B cell (primary cell): ENCODE data around the gene PLEKHG4. TPM values are rescaled to one million over a fixed set of nuclear protein-coding genes. Genes with fewer than 3 reads are reported as not detected.

ENCODE experiments used
- ATAC-seq: fragments of 200-7000 bp; cut with Tn5 transposase; one replicate; pipeline ENCODE4 v1.10.0; 2021; ENCODE audit warnings: low read depth, mild to moderate bottlenecking, moderate number of reproducible peaks, moderate library complexity
- CTCF ChIA-PET: fragments of 350-600 bp; sonication (Branson Sonifier 250); formaldehyde crosslinking; loops from one replicate; lab custom pipeline; 2021; ENCODE audit warnings: antibody characterized with exemption, inconsistent platforms; lab: Charles Lee
- POLR2A ChIA-PET: fragments of 350-600 bp; sonication (Branson Sonifier 250); formaldehyde crosslinking; loops from one replicate; lab custom pipeline; 2021; ENCODE audit warnings: antibody characterized with exemption; lab: Charles Lee
- DNase-seq: peaks from one replicate; pipeline ENCODE4 v3.0.0; 2013
- H2AFZ ChIP-seq: 2 replicates; pipeline ENCODE4 v1.6.1; 2012; ENCODE audit warnings: mild to moderate bottlenecking, low read depth, low read length; ENCODE audit not compliant: insufficient read depth, poor library complexity, severe bottlenecking
- H3K27ac ChIP-seq, 2 donors: 1 replicate in 1 of 2; 2 replicates in 1 of 2; pipeline ENCODE4 v1.5.1; 2012 to 2013; ENCODE audit warnings: low read length in 2 of 2, mild to moderate bottlenecking in 2 of 2, moderate library complexity in 1 of 2
- H3K27me3 ChIP-seq, 4 experiments: fragments of 200-600 bp in 1 of 4; sonication (generic) in 1 of 4; replicated peaks in 1 of 4; 1 replicate in 2 of 4; 2 replicates in 2 of 4; pipeline versions ENCODE4 v1.6.1 to v1.7.0; 2013 to 2016; ENCODE audit warnings: low read length in 3 of 4, mild to moderate bottlenecking in 2 of 4, mixed read lengths in 1 of 4, moderate library complexity in 1 of 4; ENCODE audit not compliant: insufficient read depth in 4 of 4, control insufficient read depth in 3 of 4; ENCODE audit errors: control extremely low read depth in 1 of 4
- H3K36me3 ChIP-seq, 2 experiments: replicated peaks in 1 of 2; 1 replicate in 1 of 2; 2 replicates in 1 of 2; pipeline versions ENCODE4 v1.6.1 to v1.7.1; 2013; ENCODE audit warnings: low read length in 1 of 2; ENCODE audit not compliant: insufficient read depth in 2 of 2, control insufficient read depth in 1 of 2; ENCODE audit errors: control extremely low read depth in 1 of 2, extremely low read depth in 1 of 2
- H3K4me1 ChIP-seq, 2 donors: fragments of 200-600 bp in 1 of 2; sonication (generic) in 1 of 2; 1 replicate in 1 of 2; 2 replicates in 1 of 2; pipeline versions ENCODE4 v1.5.1 to v1.6.1; 2013 to 2017; ENCODE audit warnings: low read length in 2 of 2; ENCODE audit not compliant: control insufficient read depth in 2 of 2, insufficient read depth in 2 of 2
- H3K4me2 ChIP-seq: replicated peaks from 2 replicates; pipeline ENCODE3; 2012; ENCODE audit warnings: mild to moderate bottlenecking, low read depth, low read length; ENCODE audit not compliant: poor library complexity, severe bottlenecking
- H3K4me3 ChIP-seq, 5 experiments: fragments of 200-600 bp in 1 of 5; sonication (generic) in 1 of 5; 1 replicate in 3 of 5; 2 replicates in 2 of 5; pipeline versions ENCODE4 v1.5.1 to v1.7.0; 2011 to 2016; ENCODE audit warnings: low read length in 4 of 5, mild to moderate bottlenecking in 4 of 5, low read depth in 2 of 5, control low read depth in 1 of 5, moderate library complexity in 1 of 5; ENCODE audit not compliant: insufficient read depth in 1 of 5; ENCODE audit errors: control extremely low read depth in 1 of 5, extremely low read depth in 1 of 5
- H3K79me2 ChIP-seq: fragments of 200-600 bp; sonication (generic); one replicate; pipeline ENCODE4 v1.6.0; 2016; ENCODE audit warnings: low read length; ENCODE audit not compliant: control insufficient read depth, insufficient read depth
- H3K9ac ChIP-seq: fragments of 200-600 bp; sonication (generic); 2 replicates; pipeline ENCODE4 v1.6.1; 2017; ENCODE audit warnings: mild to moderate bottlenecking, low read length, moderate library complexity
- H3K9me3 ChIP-seq, 3 donors: one replicate each; pipeline versions ENCODE4 v1.6.1 to v1.7.1; 2013; ENCODE audit warnings: low read length in 2 of 3; ENCODE audit not compliant: control insufficient read depth in 2 of 3, insufficient read depth in 1 of 3; ENCODE audit errors: control extremely low read depth in 1 of 3
- H4K20me1 ChIP-seq: 2 replicates; pipeline ENCODE4 v1.6.0; 2012; ENCODE audit warnings: mild to moderate bottlenecking, low read length; ENCODE audit not compliant: insufficient read depth, control insufficient read depth, poor library complexity, severe bottlenecking
- H3K27ac Mint-ChIP-seq: one replicate; pipeline ENCODE4 v1.8.0; 2021; ENCODE audit warnings: mixed read lengths
- H3K27me3 Mint-ChIP-seq: one replicate; pipeline ENCODE4 v1.8.0; 2021; ENCODE audit warnings: mixed read lengths
- H3K4me1 Mint-ChIP-seq: one replicate; pipeline ENCODE4 v1.8.0; 2021; ENCODE audit warnings: mixed read lengths
- H3K4me3 Mint-ChIP-seq: one replicate; pipeline ENCODE4 v1.8.0; 2021; ENCODE audit warnings: mixed read lengths
- H3K9me3 Mint-ChIP-seq: one replicate; pipeline ENCODE4 v1.8.0; 2022; ENCODE audit warnings: mixed read lengths; ENCODE audit not compliant: insufficient read depth
- EZH2 ChIP-seq: IDR thresholded peaks from 2 replicates; pipeline ENCODE4 v1.6.1; 2012; ENCODE audit warnings: borderline replicate concordance, low read depth, mild to moderate bottlenecking, moderate library complexity, low read length; ENCODE audit not compliant: insufficient read depth, poor library complexity, severe bottlenecking
- WGBS: methylation state at CpG from one replicate; pipeline ENCODE4 v1.1.5; 2013; ENCODE audit warnings: missing lambda C conversion rate; ENCODE audit not compliant: insufficient coverage; 5-methylcytosine and 5-hydroxymethylcytosine counted together
- intact Hi-C: fragments of 100-400 bp; cut with micrococcal nuclease; formaldehyde crosslinking; loops from one replicate; pipeline ENCODE4 v1.10.0; 2022
- polyA plus RNA-seq: library from polyadenylated mRNA; depleted of rRNA; stranded (reverse); fragments of >200 nt; gene quantifications from 2 replicates; pipeline ENCODE4 v1.2.3, GENCODE V29; 2012
- total RNA-seq, 2 donors: library from RNA; stranded (reverse); fragments of 120-200 nt in 1 of 2; gene quantifications; 1 replicate in 1 of 2; 2 replicates in 1 of 2; pipeline versions ENCODE4 v1.2.3 to v1.2.4, GENCODE V29; 2013 to 2022
- TF ChIP-seq, protein P1 (sequence below): fragments of 200-600 bp; IDR thresholded peaks from one replicate; pipeline ENCODE4 v1.8.0; 2022; ENCODE audit warnings: antibody characterized with exemption, mild to moderate bottlenecking

Gene PLEKHG4
- total and polyA plus RNA-seq, 2 donors (not counting 1 experiment from before 2014, with no cell fraction given): 6.0 to 7.1 TPM

DNA sequence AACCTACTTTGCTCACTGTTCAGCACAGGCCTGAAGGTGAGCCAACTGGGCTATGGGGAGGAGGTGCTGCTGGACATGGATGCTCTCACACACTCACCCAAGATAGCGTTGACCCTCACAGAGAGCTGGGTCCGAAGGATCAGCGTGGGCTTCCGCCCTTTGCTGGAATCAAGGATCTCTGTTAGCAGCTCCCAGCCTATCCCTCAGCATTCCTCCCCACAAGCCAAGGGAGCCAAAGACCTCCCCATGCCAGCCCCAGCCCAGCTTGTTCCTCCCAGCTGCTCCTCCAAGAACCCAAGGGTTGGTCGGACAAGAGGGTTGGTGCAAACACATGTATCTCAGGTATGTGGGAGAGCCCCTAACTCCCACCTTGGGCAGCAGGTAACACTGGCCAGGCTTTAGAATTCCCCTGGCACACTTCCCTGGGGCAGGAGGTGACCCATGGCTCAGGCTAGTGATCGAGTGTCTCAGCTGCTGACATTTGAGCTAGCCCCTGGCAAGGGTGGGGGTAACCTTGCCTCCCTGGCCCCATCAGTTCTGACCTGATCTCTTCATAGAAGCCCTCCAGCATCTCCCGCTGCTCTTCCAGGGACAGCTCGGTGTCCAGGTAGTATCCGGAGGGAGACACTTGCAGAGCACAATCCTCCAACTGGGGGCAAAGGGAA is 40.4 kb upstream of the PLEKHG4 start:
- Histone ChIP-seq H3K4me3 (no peak overlapping the region), H3K4me2 (no peak overlapping the region), H3K4me1 (peaks cover 4 to 6% of the 10 kb centered on the region in 2 donors), H3K9me3 (no peaks in the 10 kb centered on the region), H3K27ac (no peak overlapping the region), H3K36me3 (peaks cover 0 to 39% of the 10 kb centered on the region in 2 experiments), H3K9ac (no peak overlapping the region), H4K20me1 (no peaks in the 10 kb centered on the region), H3K27me3 (no peaks in the 10 kb centered on the region), H2AFZ (no peak overlapping the region), H3K79me2 (peaks cover 26% of the 10 kb centered on the region)
- ATAC-seq (no peak), DNase-seq (no peak)
- H3K4me1 Mint-ChIP-seq: peaks cover 5% of the 10 kb centered on the region
- H3K27me3 Mint-ChIP-seq: no peaks in the 10 kb centered on the region
- POLR2A ChIA-PET: no interaction called here
- no peak overlapping the region for H3K27ac Mint-ChIP-seq
- CTCF ChIA-PET: interaction anchor here (0.8 to 1.1 kb wide), 3 partner anchors 43 to 282 kb away, joined by 3 read pairs; no protein-coding TSS in a partner anchor
- TF ChIP-seq, protein P1, sequence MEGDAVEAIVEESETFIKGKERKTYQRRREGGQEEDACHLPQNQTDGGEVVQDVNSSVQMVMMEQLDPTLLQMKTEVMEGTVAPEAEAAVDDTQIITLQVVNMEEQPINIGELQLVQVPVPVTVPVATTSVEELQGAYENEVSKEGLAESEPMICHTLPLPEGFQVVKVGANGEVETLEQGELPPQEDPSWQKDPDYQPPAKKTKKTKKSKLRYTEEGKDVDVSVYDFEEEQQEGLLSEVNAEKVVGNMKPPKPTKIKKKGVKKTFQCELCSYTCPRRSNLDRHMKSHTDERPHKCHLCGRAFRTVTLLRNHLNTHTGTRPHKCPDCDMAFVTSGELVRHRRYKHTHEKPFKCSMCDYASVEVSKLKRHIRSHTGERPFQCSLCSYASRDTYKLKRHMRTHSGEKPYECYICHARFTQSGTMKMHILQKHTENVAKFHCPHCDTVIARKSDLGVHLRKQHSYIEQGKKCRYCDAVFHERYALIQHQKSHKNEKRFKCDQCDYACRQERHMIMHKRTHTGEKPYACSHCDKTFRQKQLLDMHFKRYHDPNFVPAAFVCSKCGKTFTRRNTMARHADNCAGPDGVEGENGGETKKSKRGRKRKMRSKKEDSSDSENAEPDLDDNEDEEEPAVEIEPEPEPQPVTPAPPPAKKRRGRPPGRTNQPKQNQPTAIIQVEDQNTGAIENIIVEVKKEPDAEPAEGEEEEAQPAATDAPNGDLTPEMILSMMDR: no peak
- no peak for TF ChIP-seq EZH2
- intact Hi-C loops: no loop called here
- 95% methylated on average over 9 of the region's 9 CpGs for WGBS
- H3K4me3 Mint-ChIP-seq: no peak overlapping the region
- no peaks in the 10 kb centered on the region for H3K9me3 Mint-ChIP-seq

DNA sequence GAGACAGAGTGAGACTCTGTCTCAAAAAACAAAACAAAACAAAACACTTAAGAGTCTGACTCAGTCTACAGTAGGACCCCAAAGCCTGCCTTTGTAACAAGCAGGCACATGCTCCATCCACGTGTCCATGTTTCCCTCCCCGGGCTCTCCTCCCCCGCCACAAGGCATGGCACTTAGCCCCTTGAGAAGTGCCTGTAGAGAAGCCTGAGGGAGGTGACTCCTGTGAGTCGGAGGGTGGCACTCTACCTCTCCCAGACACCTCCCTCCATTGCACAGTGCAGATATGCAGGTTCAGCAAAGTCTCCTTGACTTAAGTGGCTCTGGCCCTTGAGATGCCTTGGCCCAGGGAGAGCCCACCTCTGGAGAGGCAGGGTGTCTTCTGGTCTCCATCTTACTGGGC is 38.8 kb upstream of the PLEKHG4 start:
- Mint-ChIP-seq H3K9me3 (no peaks in the 10 kb centered on the region), H3K4me3 (no peak overlapping the region), H3K27me3 (no peaks in the 10 kb centered on the region), H3K27ac (no peak overlapping the region), H3K4me1 (peaks cover 20% of the 10 kb centered on the region)
- ChIA-PET POLR2A (no interaction called here), CTCF (no interaction called here)
- ATAC-seq: no peak
- TF ChIP-seq, protein P1: no peak
- no peak for TF ChIP-seq EZH2
- Histone ChIP-seq H3K79me2 (peaks cover 30% of the 10 kb centered on the region), H3K27ac (no peak overlapping the region), H3K36me3 (peaks cover 0 to 33% of the 10 kb centered on the region in 2 experiments), H3K4me1 (peaks cover 20 to 22% of the 10 kb centered on the region in 2 donors), H3K9ac (no peak overlapping the region), H3K9me3 (no peaks in the 10 kb centered on the region), H3K4me2 (no peak overlapping the region), H4K20me1 (peaks cover 4% of the 10 kb centered on the region), H3K4me3 (no peak overlapping the region), H2AFZ (no peak overlapping the region), H3K27me3 (no peaks in the 10 kb centered on the region)
- 92% methylated on average over 2 of the region's 4 CpGs for WGBS
- DNase-seq: no peak
- intact Hi-C loops: loop anchor here (10.0 kb wide), 1 partner anchor 424 kb away; the partner anchor contains the start of genes ACD, C16orf86, ENKD1 and PARD6A
